HG03066 (cell line): ENCODE measurements around the gene MAP4K1.
"Not testable (repeated sequence)": the region's sequence is repeated elsewhere in the genome, so short reads cannot be mapped to it uniquely, and the experiment has no call there.

ENCODE experiments used
- ATAC-seq: cut with Tn5 transposase; IDR thresholded peaks from one replicate; pipeline ENCODE4 v1.9.1; 2021; ENCODE audit warnings: low read depth; ENCODE audit not compliant: unreplicated experiment

Gene MAP4K1

DNA sequence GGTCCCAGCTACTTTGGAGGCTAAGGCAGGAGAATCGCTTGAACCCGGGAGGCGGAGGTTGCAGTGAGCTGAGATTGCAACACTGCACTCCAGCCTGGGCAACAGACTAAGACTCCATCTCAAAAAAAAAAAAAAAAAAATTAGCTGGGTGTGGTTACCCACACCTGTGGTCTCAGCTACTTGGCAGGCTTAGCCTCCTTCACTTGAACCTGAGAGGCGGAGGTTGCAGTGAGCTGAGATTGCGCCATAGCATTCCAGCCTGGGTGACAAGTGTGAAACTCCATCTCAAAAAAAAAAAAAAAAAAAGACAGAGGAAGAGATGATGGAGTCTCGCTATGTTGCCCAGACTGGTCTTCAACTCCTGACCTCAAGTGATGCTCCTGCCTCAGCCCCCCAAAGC is 38.4 kb downstream of the MAP4K1 start:
- ATAC-seq = not testable (repeated sequence)

- no peak for ATAC-seq
These were observed 39.9 kb downstream of the MAP4K1 start for GRCh38 chr19:38577826-38578225.

GRCh38 chr19:38571682-38572081 is 46.1 kb downstream of the MAP4K1 start:
- no peak for ATAC-seq

DNA sequence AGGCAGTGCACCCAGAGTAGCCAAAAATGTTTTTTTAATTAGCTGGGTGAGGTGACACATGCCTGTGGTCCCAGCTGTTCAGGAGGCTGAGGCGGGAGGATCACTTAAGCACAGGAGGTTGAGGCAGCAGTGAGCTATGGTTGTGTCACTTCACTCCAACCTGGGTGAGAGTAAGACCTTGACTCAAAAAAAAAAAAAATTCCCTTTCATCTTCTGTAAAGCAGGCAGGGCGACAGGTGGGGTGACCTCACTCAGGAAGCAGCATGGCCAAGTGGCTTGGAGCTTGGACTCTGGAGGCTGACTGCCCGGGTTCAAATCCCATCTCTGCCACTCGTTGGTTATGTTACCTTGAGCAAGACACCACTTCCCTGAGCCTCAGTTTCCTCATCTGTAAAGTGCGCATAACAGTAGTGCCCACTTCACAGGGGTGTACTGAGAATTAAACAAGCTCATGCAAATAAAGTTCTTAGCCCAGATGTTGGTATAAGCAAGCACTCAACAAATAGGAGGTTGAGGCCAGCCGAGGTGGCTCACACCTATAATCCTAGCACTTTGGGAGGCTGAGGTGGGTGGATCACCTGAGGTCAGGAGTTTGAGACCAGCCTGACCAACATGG is 48.3 kb downstream of the MAP4K1 start:
- no peak for ATAC-seq

DNA sequence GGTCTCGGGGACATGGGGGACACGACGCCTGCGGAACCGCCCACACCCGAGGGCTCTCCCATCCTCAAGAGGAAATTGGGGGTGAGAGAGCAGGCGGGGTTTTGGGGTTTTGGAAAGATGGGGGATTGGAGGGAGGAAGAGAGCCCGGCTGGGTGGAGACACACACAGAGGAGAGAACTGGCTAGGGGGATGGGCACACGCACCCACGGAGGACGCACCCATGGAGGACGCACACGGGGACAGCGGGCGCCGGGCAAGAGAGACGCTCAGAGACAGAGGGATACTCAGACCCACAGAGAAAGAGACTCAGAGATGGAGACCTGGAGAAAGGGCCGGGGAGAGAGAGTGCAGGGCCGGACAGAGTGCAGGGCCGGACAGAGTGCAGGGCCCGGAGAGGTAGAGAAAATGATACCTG is 52.1 kb downstream of the MAP4K1 start:
- no peak for ATAC-seq

GRCh38 chr19:38564981-38565690 is 52.6 kb downstream of the MAP4K1 start:
- no peak for ATAC-seq

- ATAC-seq = no peak
These were observed 54.3 kb downstream of the MAP4K1 start for GRCh38 chr19:38563475-38563874.

GRCh38 chr19:38562096-38562495 is 55.7 kb downstream of the MAP4K1 start:
- no peak for ATAC-seq

- no peak for ATAC-seq
These were observed 56.1 kb downstream of the MAP4K1 start for GRCh38 chr19:38561658-38562057.

DNA sequence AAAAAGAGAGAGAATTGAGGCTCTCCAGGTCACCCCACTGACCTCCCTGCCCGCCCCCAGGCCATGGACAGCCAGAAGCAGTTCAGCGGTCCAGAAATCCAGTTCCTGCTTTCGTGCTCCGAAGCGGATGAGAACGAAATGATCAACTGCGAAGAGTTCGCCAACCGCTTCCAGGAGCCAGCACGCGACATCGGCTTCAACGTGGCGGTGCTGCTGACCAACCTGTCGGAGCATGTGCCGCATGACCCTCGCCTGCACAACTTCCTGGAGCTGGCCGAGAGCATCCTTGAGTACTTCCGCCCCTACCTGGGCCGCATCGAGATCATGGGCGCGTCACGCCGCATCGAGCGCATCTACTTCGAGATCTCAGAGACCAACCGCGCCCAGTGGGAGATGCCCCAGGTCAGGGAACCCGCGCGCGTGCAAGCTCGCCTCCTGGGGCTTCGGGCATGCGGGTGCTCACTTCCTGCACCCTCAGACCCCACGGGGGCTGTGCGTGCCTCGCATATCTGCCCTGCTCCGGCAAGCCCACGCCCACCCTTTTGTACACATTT is 56.6 kb downstream of the MAP4K1 start:
- no peak for ATAC-seq

GRCh38 chr19:38559428-38560401 is 58.0 kb downstream of the MAP4K1 start:
- ATAC-seq = peak; percentile 71

GRCh38 chr19:38558933-38559332 is 58.8 kb downstream of the MAP4K1 start:
- ATAC-seq = not testable (repeated sequence)

GRCh38 chr19:38557205-38557799 is 60.5 kb downstream of the MAP4K1 start:
- ATAC-seq = no peak

DNA sequence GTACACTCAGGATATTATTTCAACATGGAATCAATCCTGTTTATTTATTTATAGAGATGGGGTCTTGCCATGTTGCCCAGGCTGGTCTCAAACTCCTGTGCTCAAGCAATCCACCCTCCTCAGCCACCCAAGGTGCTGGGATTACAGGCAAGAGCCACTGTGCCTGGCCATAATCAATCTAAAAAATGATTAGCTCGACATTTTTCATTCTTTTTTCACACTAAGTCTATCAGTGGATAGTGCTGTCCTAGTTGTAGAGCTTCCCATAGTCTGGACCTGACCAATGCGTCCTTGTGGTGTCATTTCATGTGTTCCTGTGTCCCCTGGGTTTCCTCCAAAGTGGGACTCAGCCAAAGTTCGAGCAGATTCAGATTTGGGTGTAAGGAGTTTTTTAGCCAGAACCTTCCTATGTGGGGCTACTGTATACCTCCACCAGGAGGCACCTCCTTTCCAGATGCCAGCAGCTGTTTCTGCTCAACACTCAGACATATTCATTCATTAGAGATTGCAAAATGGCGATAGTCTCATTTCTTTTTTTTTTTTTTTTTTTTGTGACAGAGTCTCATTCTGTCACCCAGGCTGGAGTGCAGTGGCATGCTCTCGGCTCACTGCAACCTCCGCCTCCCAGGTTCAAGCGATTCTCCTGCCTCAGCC is 61.1 kb downstream of the MAP4K1 start:
- no peak for ATAC-seq

DNA sequence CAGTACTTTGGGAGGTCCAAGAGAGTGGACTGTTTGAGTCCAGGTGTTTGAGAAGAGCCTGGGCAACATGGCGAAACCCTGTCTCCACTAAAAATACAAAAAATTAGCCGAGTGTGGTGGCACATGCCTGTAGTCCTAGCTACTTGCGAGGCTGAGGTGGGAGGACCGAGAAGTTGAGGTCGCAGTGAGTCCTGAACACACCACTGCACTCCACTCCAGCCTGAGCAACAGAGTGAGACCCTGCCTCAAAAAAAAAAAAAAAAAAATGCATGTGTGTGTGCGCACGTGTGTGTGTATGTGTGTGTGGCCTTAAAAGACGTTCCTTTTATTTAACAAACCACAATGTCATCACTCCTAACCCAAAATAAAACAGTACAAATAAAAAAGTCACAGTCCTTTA is 62.6 kb downstream of the MAP4K1 start:
- no peak for ATAC-seq

DNA sequence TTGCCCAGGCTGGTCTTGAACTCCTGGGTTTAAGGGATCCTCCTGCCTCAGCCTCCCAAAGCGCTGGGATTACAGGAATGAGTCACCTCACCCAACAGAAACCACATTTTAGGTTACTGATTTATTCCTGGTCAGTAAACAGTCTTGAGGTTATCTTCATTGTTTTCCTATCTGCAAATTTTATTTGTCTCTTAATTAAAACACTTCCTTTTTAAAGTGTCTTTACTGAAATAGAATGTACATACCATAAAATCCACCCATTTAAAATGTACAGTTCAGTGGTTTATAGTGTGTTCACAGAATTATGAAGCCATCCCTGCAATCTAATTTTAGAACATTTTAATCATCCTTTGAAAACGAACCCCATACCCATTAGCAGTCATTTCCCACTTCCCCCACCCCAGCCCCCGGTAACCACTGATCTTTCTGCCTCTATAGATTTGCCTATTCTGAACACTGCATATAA is 63.0 kb downstream of the MAP4K1 start:
- no peak for ATAC-seq

GRCh38 chr19:38553239-38553638 is 64.5 kb downstream of the MAP4K1 start:
- not testable (repeated sequence) for ATAC-seq

DNA sequence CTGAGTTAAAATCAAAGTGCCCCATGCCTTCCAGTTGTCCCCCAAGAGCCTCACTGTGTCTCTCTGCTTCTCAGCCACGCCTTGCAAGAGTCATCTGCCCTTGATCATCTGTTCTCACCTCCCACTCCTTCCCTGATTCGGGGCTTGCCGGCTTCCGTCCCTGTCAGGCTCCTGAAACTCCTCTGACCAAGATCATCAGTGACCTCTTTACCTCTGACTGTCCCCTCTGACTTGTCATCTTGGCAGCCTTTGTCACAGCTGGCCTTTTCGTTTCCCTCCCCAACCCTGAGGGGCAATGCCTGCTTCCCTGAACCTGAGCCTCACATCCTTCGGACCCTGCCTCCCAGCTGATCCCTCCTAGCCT is 66.3 kb downstream of the MAP4K1 start:
- ATAC-seq = no peak

GRCh38 chr19:38550376-38550775 is 67.4 kb downstream of the MAP4K1 start:
- no peak for ATAC-seq

GRCh38 chr19:38549942-38550341 is 67.8 kb downstream of the MAP4K1 start:
- no peak for ATAC-seq
